ENCODE data around the gene MROH9.

MROH9 gene

GRCh38 chr1:171084870-171085269 is 149.5 kb downstream of the MROH9 start:
- DNase-seq (ENCODE audit: low read depth) = no peak
- TF ChIP-seq CTCF (IDR thresholded peaks at IDR 0.05; ENCODE audit: low read depth, low read length) (no peak), MYC (IDR thresholded peaks at IDR 0.05; ENCODE audit: low read depth, low read length) (no peak), MAX (IDR thresholded peaks at IDR 0.05; ENCODE audit: low read depth, low read length) (no peak), POLR2A (IDR thresholded peaks at IDR 0.05; ENCODE audit: extremely low read depth, insufficient read length) (no peak)
- no peak overlapping the region for H3K4me3 ChIP-seq (ENCODE audit: low read depth, low read length)

- TF ChIP-seq MAX (IDR thresholded peaks at IDR 0.05; ENCODE audit: low read depth, low read length) = no peak
- TF ChIP-seq MYC (IDR thresholded peaks at IDR 0.05; ENCODE audit: low read depth, low read length) = no peak
- TF ChIP-seq CTCF (IDR thresholded peaks at IDR 0.05; ENCODE audit: low read depth, low read length) = no peak
- H3K4me3 ChIP-seq (ENCODE audit: low read depth, low read length) = no peak overlapping the region
- DNase-seq (ENCODE audit: low read depth) = no peak
Observed at GRCh38 chr1:171087896-171088295, 152.6 kb downstream of the MROH9 start.

- DNase-seq (ENCODE audit: low read depth) = no peak
- TF ChIP-seq MAX (IDR thresholded peaks at IDR 0.05; ENCODE audit: low read depth, low read length) = no peak
- TF ChIP-seq CTCF (IDR thresholded peaks at IDR 0.05; ENCODE audit: low read depth, low read length) = no peak
- TF ChIP-seq MYC (IDR thresholded peaks at IDR 0.05; ENCODE audit: low read depth, low read length) = no peak
- no peak for TF ChIP-seq POLR2A (IDR thresholded peaks at IDR 0.05; ENCODE audit: extremely low read depth, insufficient read length)
Observed at GRCh38 chr1:171090604-171091003, 155.3 kb downstream of the MROH9 start, which contains the start of gene FMO3. TSS of gene FMO3 (plus strand) at chr1:171090905. CDS start at chr1:171092659, 1,754 bp downstream.

GRCh38 chr1:171103862-171104261 is 168.5 kb downstream of the MROH9 start:
- TF ChIP-seq POLR2A (IDR thresholded peaks at IDR 0.05; ENCODE audit: extremely low read depth, insufficient read length) (no peak), MAX (IDR thresholded peaks at IDR 0.05; ENCODE audit: low read depth, low read length) (no peak), CTCF (IDR thresholded peaks at IDR 0.05; ENCODE audit: low read depth, low read length) (no peak), MYC (IDR thresholded peaks at IDR 0.05; ENCODE audit: low read depth, low read length) (no peak)
- H3K4me3 ChIP-seq (ENCODE audit: low read depth, low read length) = no peak overlapping the region

More at GRCh38 chr1:171090604-171091003, 155.3 kb downstream of the MROH9 start, which contains the start of gene FMO3:
- no peak within 1 kb of the TSS for H3K4me3 ChIP-seq (ENCODE audit: low read depth, low read length)

GRCh38 chr1:171107262-171107940 is 172.1 kb downstream of the MROH9 start:
- H3K4me3 ChIP-seq (ENCODE audit: low read depth, low read length) = no peak overlapping the region
- DNase-seq (ENCODE audit: low read depth) = no peak
- no peak for TF ChIP-seq MYC (IDR thresholded peaks at IDR 0.05; ENCODE audit: low read depth, low read length)
- TF ChIP-seq POLR2A (IDR thresholded peaks at IDR 0.05; ENCODE audit: extremely low read depth, insufficient read length) = no peak
- no peak for TF ChIP-seq CTCF (IDR thresholded peaks at IDR 0.05; ENCODE audit: low read depth, low read length)
- TF ChIP-seq MAX (IDR thresholded peaks at IDR 0.05; ENCODE audit: low read depth, low read length) = no peak

More at GRCh38 chr1:171103862-171104261, 168.5 kb downstream of the MROH9 start:
- DNase-seq (ENCODE audit: low read depth) = no peak
